IPS-20b (cell line): Measurements from ENCODE around the gene TASOR.
A peak's percentile ranks its signal among the peaks of the same experiment; 100 is the strongest.

Source experiments
- H3K27ac ChIP-seq: one replicate; pipeline ENCODE4 v1.5.1; 2013; ENCODE audit warnings: low read length
- H3K27me3 ChIP-seq: 2 replicates; pipeline ENCODE4 v1.6.1; 2013; ENCODE audit warnings: mild to moderate bottlenecking, low read length, inconsistent platforms; ENCODE audit not compliant: insufficient read depth
- H3K36me3 ChIP-seq: 2 replicates; pipeline ENCODE4 v1.6.1; 2013; ENCODE audit warnings: low read depth, mild to moderate bottlenecking, inconsistent platforms, low read length, moderate library complexity; ENCODE audit not compliant: insufficient read depth
- H3K4me1 ChIP-seq: 2 replicates; pipeline ENCODE4 v1.6.1; 2013; ENCODE audit warnings: mild to moderate bottlenecking, control low read depth, inconsistent platforms, low read length, moderate library complexity; ENCODE audit not compliant: insufficient read depth
- H3K4me3 ChIP-seq: 2 replicates; pipeline ENCODE4 v1.5.1; 2013; ENCODE audit warnings: mild to moderate bottlenecking, low read length, inconsistent platforms
- H3K9ac ChIP-seq: 2 replicates; pipeline ENCODE4 v1.6.1; 2013; ENCODE audit warnings: low read depth, mild to moderate bottlenecking, inconsistent platforms, low read length, moderate library complexity
- H3K9me3 ChIP-seq: 2 replicates; pipeline ENCODE4 v1.6.1; 2013; ENCODE audit warnings: mild to moderate bottlenecking, low read depth, low read length, inconsistent platforms; ENCODE audit not compliant: insufficient read depth

Gene TASOR

GRCh38 chr3:56682462-56683121 is 473 bp downstream of the TASOR start:
- Histone ChIP-seq H3K4me3 (peak overlapping the region; percentile 94), H3K27me3 (peaks cover 25% of the 10 kb centered on the region), H3K27ac (peak overlapping the region; percentile 98), H3K9ac (peak overlapping the region; percentile 98), H3K9me3 (peaks cover 11% of the 10 kb centered on the region), H3K36me3 (peaks cover 15% of the 10 kb centered on the region), H3K4me1 (peaks cover 23% of the 10 kb centered on the region)

DNA sequence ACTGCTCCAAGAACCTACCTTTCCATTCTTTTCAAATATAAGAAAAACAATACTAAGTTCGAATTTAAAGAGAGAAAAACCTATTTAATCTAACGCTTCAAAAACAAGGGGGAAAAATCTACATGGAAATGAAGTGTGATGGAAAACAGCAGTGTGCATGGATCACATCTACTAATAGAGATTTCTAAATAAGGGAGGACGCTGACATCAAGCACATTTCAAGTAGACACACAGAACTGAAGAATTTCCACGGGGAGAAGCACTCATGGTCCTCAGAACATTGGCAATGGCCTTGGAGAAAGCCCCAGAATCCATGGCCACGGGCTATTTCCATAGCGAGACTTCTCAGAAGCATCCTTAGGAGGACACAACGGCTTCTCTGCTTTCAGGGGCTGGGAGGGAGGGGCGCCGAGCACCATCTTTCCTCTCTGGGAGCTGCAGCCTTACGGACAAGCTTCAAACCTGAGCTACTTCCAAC is 1.0 kb downstream of the TASOR start:
- H3K9me3 ChIP-seq = peaks cover 11% of the 10 kb centered on the region
- peaks cover 25% of the 10 kb centered on the region for H3K27me3 ChIP-seq
- H3K4me3 ChIP-seq = peak overlapping the region; percentile 94
- H3K27ac ChIP-seq = peak overlapping the region; percentile 98
- H3K4me1 ChIP-seq = peaks cover 23% of the 10 kb centered on the region
- peaks cover 21% of the 10 kb centered on the region for H3K36me3 ChIP-seq
- peak overlapping the region; percentile 98 for H3K9ac ChIP-seq

GRCh38 chr3:56680054-56680580 is 2.9 kb downstream of the TASOR start:
- Histone ChIP-seq H3K4me3 (peak overlapping the region; percentile 94), H3K36me3 (peaks cover 25% of the 10 kb centered on the region), H3K27me3 (peaks cover 19% of the 10 kb centered on the region), H3K27ac (no peak overlapping the region), H3K9ac (no peak overlapping the region), H3K9me3 (peaks cover 11% of the 10 kb centered on the region), H3K4me1 (peaks cover 23% of the 10 kb centered on the region)

DNA sequence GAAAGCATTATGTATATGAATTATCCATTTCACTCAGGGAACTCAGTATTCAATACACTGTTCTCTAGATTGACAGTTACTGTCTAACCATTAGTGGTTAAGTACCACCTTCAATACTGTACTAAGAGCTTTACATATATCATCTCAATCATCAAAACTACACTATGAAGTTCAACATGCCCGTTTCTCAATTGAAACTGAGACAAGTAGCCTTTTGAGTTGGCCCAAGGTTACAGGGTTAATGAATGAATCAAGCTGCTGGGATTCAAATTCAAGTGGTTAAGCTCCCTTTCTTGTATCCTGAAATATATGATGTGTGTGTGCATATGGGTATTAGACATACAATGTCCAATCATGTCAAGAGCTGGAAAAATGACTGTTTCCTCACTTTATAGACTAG is 5.8 kb downstream of the TASOR start:
- peaks cover 42% of the 10 kb centered on the region for H3K36me3 ChIP-seq
- no peak overlapping the region for H3K9ac ChIP-seq
- no peak overlapping the region for H3K4me3 ChIP-seq
- H3K4me1 ChIP-seq = peaks cover 19% of the 10 kb centered on the region; the same call in 1 of the 2 replicates
- no peaks in the 10 kb centered on the region for H3K27me3 ChIP-seq
- H3K27ac ChIP-seq = no peak overlapping the region
- H3K9me3 ChIP-seq = no peaks in the 10 kb centered on the region

- peaks cover 66% of the 10 kb centered on the region for H3K36me3 ChIP-seq
Measured at GRCh38 chr3:56673781-56674457, 9.1 kb downstream of the TASOR start.

DNA sequence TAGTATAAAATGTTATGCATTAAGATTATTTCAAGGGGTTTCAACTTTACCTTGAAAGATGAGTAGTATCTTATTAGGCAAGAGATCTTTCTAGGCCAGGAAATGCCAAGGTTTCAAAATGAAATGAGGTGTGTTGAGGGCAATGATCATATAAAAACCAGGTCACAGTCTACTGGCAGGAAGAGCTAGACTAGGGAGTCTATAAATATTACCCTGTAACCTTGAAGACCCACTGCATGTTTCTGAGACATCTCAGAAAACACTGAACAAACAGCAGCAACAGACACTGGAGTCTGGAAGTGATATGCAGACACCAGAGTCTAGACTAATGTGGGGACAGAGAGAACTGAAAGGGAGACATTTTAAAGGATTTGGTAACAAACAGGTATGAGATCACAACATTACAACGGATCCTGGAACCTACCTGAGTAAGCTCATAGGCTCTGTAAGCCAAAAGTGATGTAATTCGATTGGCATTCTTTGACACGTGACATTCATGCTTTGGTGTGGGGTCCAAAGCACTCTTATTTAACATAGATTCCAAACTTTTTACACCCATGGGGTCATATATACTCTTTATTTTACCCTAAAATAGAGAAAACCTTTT is 15.0 kb downstream of the TASOR start:
- no peaks in the 10 kb centered on the region for H3K4me1 ChIP-seq
- H3K36me3 ChIP-seq = peaks cover 96% of the 10 kb centered on the region
- H3K27ac ChIP-seq = no peak overlapping the region
- no peaks in the 10 kb centered on the region for H3K9me3 ChIP-seq
- no peaks in the 10 kb centered on the region for H3K27me3 ChIP-seq
- no peak overlapping the region for H3K4me3 ChIP-seq
- no peak overlapping the region for H3K9ac ChIP-seq

More at GRCh38 chr3:56673781-56674457, 9.1 kb downstream of the TASOR start:
- no peaks in the 10 kb centered on the region for H3K9me3 ChIP-seq
- H3K27ac ChIP-seq = no peak overlapping the region
- H3K27me3 ChIP-seq = no peaks in the 10 kb centered on the region
- H3K9ac ChIP-seq = no peak overlapping the region
- no peaks in the 10 kb centered on the region; the same call in 1 of the 2 replicates for H3K4me1 ChIP-seq
- no peak overlapping the region for H3K4me3 ChIP-seq

GRCh38 chr3:56664823-56665222 is 18.2 kb downstream of the TASOR start:
- H3K36me3 ChIP-seq = peaks cover 95% of the 10 kb centered on the region

DNA sequence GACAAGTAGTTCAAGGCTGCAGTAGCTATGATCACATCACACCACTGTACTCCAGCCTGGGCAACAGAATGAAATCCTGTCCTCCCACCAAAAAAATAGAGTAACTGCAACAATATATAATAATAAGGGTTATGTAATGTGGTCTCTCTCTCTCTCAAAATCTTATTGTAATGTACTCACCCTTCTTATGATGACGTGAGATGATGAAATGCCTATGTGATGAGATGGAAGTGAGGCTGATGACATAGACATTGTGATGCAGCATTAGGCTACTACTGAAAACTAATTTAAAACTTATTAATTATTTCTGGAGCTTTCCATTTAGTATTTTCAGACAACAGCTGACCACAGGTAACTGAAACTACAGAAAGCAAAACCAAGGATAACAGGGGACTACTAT is 27.4 kb downstream of the TASOR start:
- H3K9me3 ChIP-seq = no peaks in the 10 kb centered on the region
- no peak overlapping the region for H3K27ac ChIP-seq
- H3K36me3 ChIP-seq = peaks cover 86% of the 10 kb centered on the region
- H3K4me1 ChIP-seq = no peaks in the 10 kb centered on the region; the same call in 1 of the 2 replicates
- H3K4me3 ChIP-seq = no peak overlapping the region
- H3K27me3 ChIP-seq = no peaks in the 10 kb centered on the region
- H3K9ac ChIP-seq = no peak overlapping the region

More at GRCh38 chr3:56664823-56665222, 18.2 kb downstream of the TASOR start:
- Histone ChIP-seq H3K9ac (no peak overlapping the region), H3K27ac (no peak overlapping the region), H3K4me3 (no peak overlapping the region), H3K27me3 (no peaks in the 10 kb centered on the region), H3K4me1 (no peaks in the 10 kb centered on the region), H3K9me3 (no peaks in the 10 kb centered on the region)

DNA sequence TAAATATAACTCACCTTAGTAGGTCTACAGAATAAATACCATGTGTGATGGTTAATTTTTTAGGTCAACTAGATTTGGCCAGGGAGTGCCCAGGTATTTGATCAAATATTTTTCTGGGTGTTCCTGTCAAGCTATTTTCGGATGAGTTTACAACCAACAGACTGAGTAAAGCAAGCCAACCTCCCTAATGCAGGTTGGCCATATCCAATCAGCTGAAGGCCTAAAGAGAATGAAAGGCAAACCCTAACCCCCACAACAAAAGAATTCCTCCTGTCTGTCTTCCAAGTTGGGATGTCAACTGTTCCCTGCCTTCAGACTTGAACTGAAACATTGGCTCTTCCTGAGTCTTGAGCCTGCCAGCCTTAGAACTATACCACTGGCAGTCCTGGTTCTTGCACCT is 28.6 kb downstream of the TASOR start:
- H3K9me3 ChIP-seq = no peaks in the 10 kb centered on the region
- no peaks in the 10 kb centered on the region; the same call in 1 of the 2 replicates for H3K4me1 ChIP-seq
- H3K36me3 ChIP-seq = peaks cover 84% of the 10 kb centered on the region
- no peak overlapping the region for H3K9ac ChIP-seq
- no peak overlapping the region for H3K27ac ChIP-seq
- H3K4me3 ChIP-seq = no peak overlapping the region
- H3K27me3 ChIP-seq = no peaks in the 10 kb centered on the region

DNA sequence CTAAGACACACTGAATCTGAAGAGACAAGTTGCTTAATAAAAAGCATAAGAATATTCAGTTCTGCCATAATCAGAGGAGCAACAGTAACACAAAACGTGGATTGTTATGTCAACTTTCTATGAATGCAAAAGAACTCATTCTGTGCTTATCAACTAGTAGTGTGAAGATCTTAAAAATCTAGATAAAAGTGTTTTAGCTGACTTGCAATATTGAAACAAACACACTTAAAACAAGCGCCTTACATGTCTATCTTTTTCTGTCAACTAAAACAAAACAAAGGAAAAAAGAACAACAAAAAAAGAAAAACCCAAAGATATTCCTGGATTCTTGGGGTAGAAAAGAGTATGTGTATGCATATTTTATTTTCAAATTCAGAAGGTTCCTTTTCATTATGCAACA is 37.7 kb downstream of the TASOR start:
- no peak overlapping the region for H3K4me3 ChIP-seq
- H3K36me3 ChIP-seq = peaks cover 90% of the 10 kb centered on the region
- H3K9me3 ChIP-seq = no peaks in the 10 kb centered on the region
- H3K4me1 ChIP-seq = no peaks in the 10 kb centered on the region
- no peaks in the 10 kb centered on the region for H3K27me3 ChIP-seq
- H3K27ac ChIP-seq = no peak overlapping the region
- H3K9ac ChIP-seq = no peak overlapping the region

- H3K27me3 ChIP-seq = no peaks in the 10 kb centered on the region
- no peak overlapping the region for H3K27ac ChIP-seq
- peaks cover 77% of the 10 kb centered on the region for H3K36me3 ChIP-seq
- H3K4me3 ChIP-seq = no peak overlapping the region
- H3K9ac ChIP-seq = no peak overlapping the region
- no peaks in the 10 kb centered on the region for H3K4me1 ChIP-seq
- H3K9me3 ChIP-seq = no peaks in the 10 kb centered on the region
Measured at GRCh38 chr3:56633602-56634535, 49.2 kb downstream of the TASOR start.
